Gastroesophageal sphincter (tissue), 3 donors: ENCODE results near the gene SLC10A2.

Experiments used
- EP300 ChIP-seq: sonication (generic); formaldehyde crosslinking; IDR thresholded peaks from one replicate; pipeline ENCODE4 v1.6.1; 2017; ENCODE audit warnings: antibody characterized with exemption, mild to moderate bottlenecking
- POLR2A ChIP-seq, 2 donors: fragments of 450-650 bp; IDR thresholded peaks; one replicate each; pipeline ENCODE4 v1.6.1; 2017; ENCODE audit warnings: antibody characterized with exemption in 2 of 2, mild to moderate bottlenecking in 2 of 2, moderate library complexity in 1 of 2
- POLR2AphosphoS5 ChIP-seq: sonication (generic); formaldehyde crosslinking; IDR thresholded peaks from one replicate; pipeline ENCODE4 v1.6.1; 2017; ENCODE audit warnings: antibody characterized with exemption
- TF ChIP-seq, protein P1 (sequence below), 4 experiments: fragments of 200-600 bp in 2 of 4; fragments of 450-650 bp in 2 of 4; sonication (generic) in 1 of 4; IDR thresholded peaks; one replicate each; pipeline ENCODE4 v1.5.1; 2017 to 2019; ENCODE audit warnings: antibody characterized with exemption in 4 of 4, mild to moderate bottlenecking in 2 of 4, moderate library complexity in 2 of 4

DNA sequence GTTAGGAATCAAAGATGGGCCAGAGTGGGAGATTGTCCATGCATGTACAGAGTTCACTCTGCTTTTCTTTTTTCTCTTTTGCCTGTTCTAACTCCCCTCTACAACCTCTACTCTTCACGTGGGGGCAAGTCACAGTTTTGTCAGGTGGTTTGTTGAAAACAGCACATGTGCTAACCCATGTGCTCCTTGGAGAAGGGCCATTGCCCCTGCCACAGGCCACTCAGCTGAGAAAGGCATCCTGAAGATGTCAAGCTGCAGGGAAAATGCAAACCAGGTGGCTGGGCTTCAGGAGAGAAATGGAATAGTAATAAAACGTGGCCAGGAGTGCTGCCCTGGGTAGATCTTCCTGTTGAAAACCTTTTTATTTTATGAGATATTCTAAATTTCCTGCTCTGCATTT, 35.3 kb upstream of the SLC10A2 start:
- TF ChIP-seq, protein P1, sequence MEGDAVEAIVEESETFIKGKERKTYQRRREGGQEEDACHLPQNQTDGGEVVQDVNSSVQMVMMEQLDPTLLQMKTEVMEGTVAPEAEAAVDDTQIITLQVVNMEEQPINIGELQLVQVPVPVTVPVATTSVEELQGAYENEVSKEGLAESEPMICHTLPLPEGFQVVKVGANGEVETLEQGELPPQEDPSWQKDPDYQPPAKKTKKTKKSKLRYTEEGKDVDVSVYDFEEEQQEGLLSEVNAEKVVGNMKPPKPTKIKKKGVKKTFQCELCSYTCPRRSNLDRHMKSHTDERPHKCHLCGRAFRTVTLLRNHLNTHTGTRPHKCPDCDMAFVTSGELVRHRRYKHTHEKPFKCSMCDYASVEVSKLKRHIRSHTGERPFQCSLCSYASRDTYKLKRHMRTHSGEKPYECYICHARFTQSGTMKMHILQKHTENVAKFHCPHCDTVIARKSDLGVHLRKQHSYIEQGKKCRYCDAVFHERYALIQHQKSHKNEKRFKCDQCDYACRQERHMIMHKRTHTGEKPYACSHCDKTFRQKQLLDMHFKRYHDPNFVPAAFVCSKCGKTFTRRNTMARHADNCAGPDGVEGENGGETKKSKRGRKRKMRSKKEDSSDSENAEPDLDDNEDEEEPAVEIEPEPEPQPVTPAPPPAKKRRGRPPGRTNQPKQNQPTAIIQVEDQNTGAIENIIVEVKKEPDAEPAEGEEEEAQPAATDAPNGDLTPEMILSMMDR (IDR thresholded peaks at IDR 0.05): no peak
- no peak for TF ChIP-seq POLR2A (IDR thresholded peaks at IDR 0.05)
- no peak for TF ChIP-seq POLR2AphosphoS5
- no peak for TF ChIP-seq EP300
